ENCODE measurements around the gene SLC26A9.
A peak's percentile ranks its signal among the peaks of the same experiment; 100 is the strongest.

The SLC26A9 gene

GRCh38 chr1:205985330-205986005 lies 42.2 kb upstream of the SLC26A9 start:
- Histone ChIP-seq H3K9ac (no peak overlapping the region), H3K79me2 (ENCODE audit: insufficient read depth, low read depth) (no peaks in the 10 kb centered on the region), H3K4me3 (IDR thresholded peaks at IDR 0.05; ENCODE audit: insufficient read depth, low read depth, low read length) (no peak overlapping the region), H3K4me2 (no peak overlapping the region), H4K20me1 (ENCODE audit: insufficient read depth) (no peaks in the 10 kb centered on the region), H3K27ac (no peak overlapping the region), H3K36me3 (ENCODE audit: insufficient read depth) (no peaks in the 10 kb centered on the region), H2AFZ (ENCODE audit: low read depth) (no peak overlapping the region), H3K27me3 (ENCODE audit: insufficient read depth, low read depth) (no peaks in the 10 kb centered on the region), H3K4me1 (ENCODE audit: low read depth, poor library complexity, severe bottlenecking) (no peaks in the 10 kb centered on the region)
- TF ChIP-seq, protein P1, sequence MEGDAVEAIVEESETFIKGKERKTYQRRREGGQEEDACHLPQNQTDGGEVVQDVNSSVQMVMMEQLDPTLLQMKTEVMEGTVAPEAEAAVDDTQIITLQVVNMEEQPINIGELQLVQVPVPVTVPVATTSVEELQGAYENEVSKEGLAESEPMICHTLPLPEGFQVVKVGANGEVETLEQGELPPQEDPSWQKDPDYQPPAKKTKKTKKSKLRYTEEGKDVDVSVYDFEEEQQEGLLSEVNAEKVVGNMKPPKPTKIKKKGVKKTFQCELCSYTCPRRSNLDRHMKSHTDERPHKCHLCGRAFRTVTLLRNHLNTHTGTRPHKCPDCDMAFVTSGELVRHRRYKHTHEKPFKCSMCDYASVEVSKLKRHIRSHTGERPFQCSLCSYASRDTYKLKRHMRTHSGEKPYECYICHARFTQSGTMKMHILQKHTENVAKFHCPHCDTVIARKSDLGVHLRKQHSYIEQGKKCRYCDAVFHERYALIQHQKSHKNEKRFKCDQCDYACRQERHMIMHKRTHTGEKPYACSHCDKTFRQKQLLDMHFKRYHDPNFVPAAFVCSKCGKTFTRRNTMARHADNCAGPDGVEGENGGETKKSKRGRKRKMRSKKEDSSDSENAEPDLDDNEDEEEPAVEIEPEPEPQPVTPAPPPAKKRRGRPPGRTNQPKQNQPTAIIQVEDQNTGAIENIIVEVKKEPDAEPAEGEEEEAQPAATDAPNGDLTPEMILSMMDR (conservative IDR thresholded peaks at IDR 0.05; ENCODE audit: low read depth, low read length): no peak

DNA sequence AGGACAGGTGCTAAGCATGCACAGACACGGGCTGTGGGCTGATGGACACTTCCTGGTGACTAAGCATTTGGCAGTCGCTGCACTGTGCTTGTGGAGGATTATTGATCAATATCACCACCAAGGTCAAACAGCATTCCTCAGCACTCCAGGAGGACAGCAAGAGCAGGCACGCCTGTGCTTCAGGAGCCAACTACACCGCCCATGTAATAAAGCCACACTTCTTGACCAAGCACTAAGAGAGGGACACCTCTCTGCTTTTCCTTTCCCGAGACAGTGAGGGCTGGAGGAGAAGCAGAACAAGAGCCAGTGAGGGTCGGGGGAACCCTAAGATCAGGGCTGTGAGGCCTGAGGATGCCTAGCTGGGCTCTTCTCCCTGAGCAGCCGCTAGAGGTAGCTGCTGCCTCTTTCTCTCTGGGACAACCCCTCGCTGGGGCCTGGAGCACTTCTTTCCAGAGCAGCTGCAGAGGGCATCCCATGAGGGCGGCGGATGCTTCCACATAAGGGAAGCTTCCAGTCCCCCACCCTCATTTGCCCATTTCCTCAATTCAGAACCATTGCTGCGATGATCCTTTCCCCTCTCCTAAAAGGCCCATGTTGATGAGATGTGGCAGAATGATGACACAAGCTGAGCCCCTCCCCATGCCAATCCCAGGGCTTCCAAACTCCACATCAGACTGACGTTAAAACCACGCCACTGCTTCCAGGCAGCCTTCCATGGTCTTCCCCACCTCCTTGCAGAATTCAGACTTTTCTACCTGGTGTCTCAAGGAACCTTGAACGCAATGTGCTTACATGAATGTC lies 40.9 kb upstream of the SLC26A9 start:
- no peak overlapping the region for H3K4me3 ChIP-seq (IDR thresholded peaks at IDR 0.05; ENCODE audit: insufficient read depth, low read depth, low read length)
- TF ChIP-seq, protein P1 (conservative IDR thresholded peaks at IDR 0.05; ENCODE audit: low read depth, low read length): peak; percentile 90
- H3K4me1 ChIP-seq (ENCODE audit: low read depth, poor library complexity, severe bottlenecking): no peaks in the 10 kb centered on the region
- no peak overlapping the region for H3K4me2 ChIP-seq
- no peaks in the 10 kb centered on the region for H3K79me2 ChIP-seq (ENCODE audit: insufficient read depth, low read depth)
- H2AFZ ChIP-seq (ENCODE audit: low read depth): peak overlapping the region; percentile 2; the same call in 1 of the 2 replicates
- H4K20me1 ChIP-seq (ENCODE audit: insufficient read depth): no peaks in the 10 kb centered on the region
- H3K27ac ChIP-seq: no peak overlapping the region
- H3K9ac ChIP-seq: no peak overlapping the region
- no peaks in the 10 kb centered on the region for H3K27me3 ChIP-seq (ENCODE audit: insufficient read depth, low read depth)
- no peaks in the 10 kb centered on the region for H3K36me3 ChIP-seq (ENCODE audit: insufficient read depth)

- no peak overlapping the region for H3K9ac ChIP-seq
- no peak overlapping the region for H3K4me2 ChIP-seq
- H3K79me2 ChIP-seq (ENCODE audit: insufficient read depth, low read depth): no peaks in the 10 kb centered on the region
- no peaks in the 10 kb centered on the region for H4K20me1 ChIP-seq (ENCODE audit: insufficient read depth)
- TF ChIP-seq, protein P1 (conservative IDR thresholded peaks at IDR 0.05; ENCODE audit: low read depth, low read length): no peak
- no peaks in the 10 kb centered on the region; the same call in 1 of the 2 replicates for H3K27me3 ChIP-seq (ENCODE audit: insufficient read depth, low read depth)
- no peak overlapping the region for H2AFZ ChIP-seq (ENCODE audit: low read depth)
- H3K27ac ChIP-seq: no peak overlapping the region
- H3K4me1 ChIP-seq (ENCODE audit: low read depth, poor library complexity, severe bottlenecking): no peaks in the 10 kb centered on the region
- no peaks in the 10 kb centered on the region for H3K36me3 ChIP-seq (ENCODE audit: insufficient read depth)
- no peak overlapping the region for H3K4me3 ChIP-seq (IDR thresholded peaks at IDR 0.05; ENCODE audit: insufficient read depth, low read depth, low read length)
Observed at GRCh38 chr1:205981257-205981656, 38.0 kb upstream of the SLC26A9 start.

- Histone ChIP-seq H3K4me1 (ENCODE audit: low read depth, poor library complexity, severe bottlenecking) (no peaks in the 10 kb centered on the region), H3K79me2 (ENCODE audit: insufficient read depth, low read depth) (no peaks in the 10 kb centered on the region), H3K36me3 (ENCODE audit: insufficient read depth) (no peaks in the 10 kb centered on the region), H4K20me1 (ENCODE audit: insufficient read depth) (no peaks in the 10 kb centered on the region), H3K27me3 (ENCODE audit: insufficient read depth, low read depth) (no peaks in the 10 kb centered on the region; the same call in 1 of the 2 replicates), H3K4me2 (no peak overlapping the region), H2AFZ (ENCODE audit: low read depth) (no peak overlapping the region), H3K27ac (no peak overlapping the region), H3K4me3 (IDR thresholded peaks at IDR 0.05; ENCODE audit: insufficient read depth, low read depth, low read length) (no peak overlapping the region), H3K9ac (no peak overlapping the region)
- TF ChIP-seq, protein P1 (conservative IDR thresholded peaks at IDR 0.05; ENCODE audit: low read depth, low read length): no peak
Observed at GRCh38 chr1:205980237-205980870, 37.1 kb upstream of the SLC26A9 start.

Measured in KMS-11 (cell line).